Measurements from ENCODE around the gene RRBP1. TPM values are rescaled to one million over a fixed set of nuclear protein-coding genes. Genes with fewer than 3 reads are reported as not detected.

RRBP1 gene
- total and polyA plus RNA-seq, 2 experiments from 2014 or later = 193 to 242 TPM

- Histone ChIP-seq H3K27me3 (no peaks in the 10 kb centered on the region), H3K4me1 (ENCODE audit: insufficient read depth) (peaks cover 27% of the 10 kb centered on the region), H3K27ac (peak overlapping the region; percentile 27), H3K4me3 (no peak overlapping the region), H2AFZ (no peak overlapping the region), H3K9me3 (ENCODE audit: low read depth) (no peaks in the 10 kb centered on the region), H3K79me2 (no peaks in the 10 kb centered on the region), H3K4me2 (no peak overlapping the region), H3K36me3 (replicated peaks; ENCODE audit: insufficient read depth, low read depth) (no peaks in the 10 kb centered on the region), H4K20me1 (ENCODE audit: insufficient read depth, poor library complexity, severe bottlenecking) (peaks cover 11% of the 10 kb centered on the region), H3K9me2 (replicated peaks; ENCODE audit: insufficient read depth) (no peaks in the 10 kb centered on the region)
- TF ChIP-seq EZH2 (IDR thresholded peaks at IDR 0.05; ENCODE audit: borderline replicate concordance) = no peak
- no peak for TF ChIP-seq EZH2phosphoT487 (IDR thresholded peaks at IDR 0.05; ENCODE audit: low read depth, severe bottlenecking, unreplicated experiment)
- TF ChIP-seq, protein P1, sequence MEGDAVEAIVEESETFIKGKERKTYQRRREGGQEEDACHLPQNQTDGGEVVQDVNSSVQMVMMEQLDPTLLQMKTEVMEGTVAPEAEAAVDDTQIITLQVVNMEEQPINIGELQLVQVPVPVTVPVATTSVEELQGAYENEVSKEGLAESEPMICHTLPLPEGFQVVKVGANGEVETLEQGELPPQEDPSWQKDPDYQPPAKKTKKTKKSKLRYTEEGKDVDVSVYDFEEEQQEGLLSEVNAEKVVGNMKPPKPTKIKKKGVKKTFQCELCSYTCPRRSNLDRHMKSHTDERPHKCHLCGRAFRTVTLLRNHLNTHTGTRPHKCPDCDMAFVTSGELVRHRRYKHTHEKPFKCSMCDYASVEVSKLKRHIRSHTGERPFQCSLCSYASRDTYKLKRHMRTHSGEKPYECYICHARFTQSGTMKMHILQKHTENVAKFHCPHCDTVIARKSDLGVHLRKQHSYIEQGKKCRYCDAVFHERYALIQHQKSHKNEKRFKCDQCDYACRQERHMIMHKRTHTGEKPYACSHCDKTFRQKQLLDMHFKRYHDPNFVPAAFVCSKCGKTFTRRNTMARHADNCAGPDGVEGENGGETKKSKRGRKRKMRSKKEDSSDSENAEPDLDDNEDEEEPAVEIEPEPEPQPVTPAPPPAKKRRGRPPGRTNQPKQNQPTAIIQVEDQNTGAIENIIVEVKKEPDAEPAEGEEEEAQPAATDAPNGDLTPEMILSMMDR (IDR thresholded peaks at IDR 0.05; ENCODE audit: poor library complexity) = no peak
- 79% methylated on average over 20 of the region's 20 CpGs for WGBS (ENCODE audit: low lambda C conversion rate, missing lambda C conversion rate)
- peak; percentile 62 for DNase-seq (ENCODE audit: low spot score)
Measured at GRCh38 chr20:17614176-17614811, 67.7 kb downstream of the RRBP1 start.

GRCh38 chr20:17613328-17614175, 68.5 kb downstream of the RRBP1 start:
- H3K36me3 ChIP-seq (replicated peaks; ENCODE audit: insufficient read depth, low read depth) = no peaks in the 10 kb centered on the region
- no peaks in the 10 kb centered on the region for H3K27me3 ChIP-seq
- no peaks in the 10 kb centered on the region for H3K9me2 ChIP-seq (replicated peaks; ENCODE audit: insufficient read depth)
- H3K79me2 ChIP-seq = peaks cover 3% of the 10 kb centered on the region
- peak overlapping the region; percentile 76 for H3K27ac ChIP-seq
- peaks cover 11% of the 10 kb centered on the region for H4K20me1 ChIP-seq (ENCODE audit: insufficient read depth, poor library complexity, severe bottlenecking)
- no peak overlapping the region for H3K4me3 ChIP-seq
- DNase-seq (ENCODE audit: low spot score) = peak; percentile 18
- H3K4me1 ChIP-seq (ENCODE audit: insufficient read depth) = peaks cover 27% of the 10 kb centered on the region
- TF ChIP-seq EZH2 (IDR thresholded peaks at IDR 0.05; ENCODE audit: borderline replicate concordance) (no peak), EZH2phosphoT487 (IDR thresholded peaks at IDR 0.05; ENCODE audit: low read depth, severe bottlenecking, unreplicated experiment) (no peak)
- TF ChIP-seq, protein P1 (IDR thresholded peaks at IDR 0.05; ENCODE audit: poor library complexity) = no peak
- 84% methylated on average over 31 of the region's 40 CpGs for WGBS (ENCODE audit: low lambda C conversion rate, missing lambda C conversion rate)
- H3K9me3 ChIP-seq (ENCODE audit: low read depth) = no peaks in the 10 kb centered on the region
- no peak overlapping the region for H3K4me2 ChIP-seq
- no peak overlapping the region for H2AFZ ChIP-seq

- H3K27me3 ChIP-seq = no peaks in the 10 kb centered on the region
- H3K4me1 ChIP-seq (ENCODE audit: insufficient read depth) = peaks cover 27% of the 10 kb centered on the region
- WGBS (ENCODE audit: low lambda C conversion rate, missing lambda C conversion rate) = 70% methylated on average over 7 of the region's 7 CpGs
Measured at GRCh38 chr20:17612992-17613327, 69.1 kb downstream of the RRBP1 start.

More at GRCh38 chr20:17612992-17613327, 69.1 kb downstream of the RRBP1 start:
- H3K4me2 ChIP-seq = no peak overlapping the region
- peak overlapping the region; percentile 76 for H3K27ac ChIP-seq
- no peak overlapping the region for H3K4me3 ChIP-seq
- H2AFZ ChIP-seq = no peak overlapping the region
- TF ChIP-seq EZH2 (IDR thresholded peaks at IDR 0.05; ENCODE audit: borderline replicate concordance) (no peak), EZH2phosphoT487 (IDR thresholded peaks at IDR 0.05; ENCODE audit: low read depth, severe bottlenecking, unreplicated experiment) (no peak)
- TF ChIP-seq, protein P1 (IDR thresholded peaks at IDR 0.05; ENCODE audit: poor library complexity) = no peak
- DNase-seq (ENCODE audit: low spot score) = peak; percentile 24
- no peaks in the 10 kb centered on the region for H3K9me2 ChIP-seq (replicated peaks; ENCODE audit: insufficient read depth)
- peaks cover 3% of the 10 kb centered on the region for H3K79me2 ChIP-seq
- H3K36me3 ChIP-seq (replicated peaks; ENCODE audit: insufficient read depth, low read depth) = no peaks in the 10 kb centered on the region
- no peaks in the 10 kb centered on the region for H3K9me3 ChIP-seq (ENCODE audit: low read depth)
- peaks cover 7% of the 10 kb centered on the region for H4K20me1 ChIP-seq (ENCODE audit: insufficient read depth, poor library complexity, severe bottlenecking)

Data from hepatocyte (in vitro differentiated cells).